ENCODE data around the gene DDO.
"Not testable (repeated sequence)": the region's sequence is repeated elsewhere in the genome, so short reads cannot be mapped to it uniquely, and the experiment has no call there.

The DDO gene

GRCh38 chr6:110415086-110415916, at the start of gene DDO:
Gene DDO, minus strand, starts transcription at chr6:110415575. Its CDS starts 2,113 bp downstream, at chr6:110413462.
- no peak for DNase-seq (ENCODE audit: low read depth in 2 of 3, low spot score in 2 of 3)

GRCh38 chr6:110462884-110463481, 47.6 kb upstream of the DDO start:
- no peak for DNase-seq (ENCODE audit: low read depth in 2 of 3, low spot score in 2 of 3)

- no peak for DNase-seq (ENCODE audit: low read depth in 2 of 3, low spot score in 2 of 3)
Measured at GRCh38 chr6:110461376-110461775, 46.0 kb upstream of the DDO start.

GRCh38 chr6:110459137-110459536, 43.8 kb upstream of the DDO start:
- no peak for DNase-seq (ENCODE audit: low read depth in 2 of 3, low spot score in 2 of 3)

- no peak for DNase-seq (ENCODE audit: low read depth in 2 of 3, low spot score in 2 of 3)
Measured at GRCh38 chr6:110458476-110458875, 43.1 kb upstream of the DDO start.

- not testable (repeated sequence) for DNase-seq (ENCODE audit: low read depth in 2 of 3, low spot score in 2 of 3)
Measured at GRCh38 chr6:110457567-110458175, 42.3 kb upstream of the DDO start.

GRCh38 chr6:110456694-110457093, 41.3 kb upstream of the DDO start:
- DNase-seq (ENCODE audit: low read depth in 2 of 3, low spot score in 2 of 3), result no peak

- DNase-seq (ENCODE audit: low read depth in 2 of 3, low spot score in 2 of 3), result no peak
Measured at GRCh38 chr6:110449541-110449895, 34.1 kb upstream of the DDO start.

- no peak for DNase-seq (ENCODE audit: low read depth in 2 of 3, low spot score in 2 of 3)
Measured at GRCh38 chr6:110448846-110449540, 33.6 kb upstream of the DDO start.

- DNase-seq (ENCODE audit: low read depth in 2 of 3, low spot score in 2 of 3), result no peak
Measured at GRCh38 chr6:110447761-110448160, 32.4 kb upstream of the DDO start.

GRCh38 chr6:110446405-110446804, 31.0 kb upstream of the DDO start:
- no peak for DNase-seq (ENCODE audit: low read depth in 2 of 3, low spot score in 2 of 3)

GRCh38 chr6:110440026-110440425, 24.7 kb upstream of the DDO start:
- DNase-seq (ENCODE audit: low read depth in 2 of 3, low spot score in 2 of 3), result no peak

- DNase-seq (ENCODE audit: low read depth in 2 of 3, low spot score in 2 of 3), result no peak
Measured at GRCh38 chr6:110439356-110439755, 24.0 kb upstream of the DDO start.

- no peak for DNase-seq (ENCODE audit: low read depth in 2 of 3, low spot score in 2 of 3)
Measured at GRCh38 chr6:110434961-110435602, 19.7 kb upstream of the DDO start.

- DNase-seq (ENCODE audit: low read depth in 2 of 3, low spot score in 2 of 3), result no peak
Measured at GRCh38 chr6:110432285-110432900, 17.0 kb upstream of the DDO start.

GRCh38 chr6:110430741-110431140, 15.4 kb upstream of the DDO start:
- DNase-seq (ENCODE audit: low read depth in 2 of 3, low spot score in 2 of 3), result no peak

- DNase-seq (ENCODE audit: low read depth in 2 of 3, low spot score in 2 of 3), result no peak
Measured at GRCh38 chr6:110430236-110430635, 14.9 kb upstream of the DDO start.

- DNase-seq (ENCODE audit: low read depth in 2 of 3, low spot score in 2 of 3), result no peak
Measured at GRCh38 chr6:110428153-110428552, 12.8 kb upstream of the DDO start.

- no peak for DNase-seq (ENCODE audit: low read depth in 2 of 3, low spot score in 2 of 3)
Measured at GRCh38 chr6:110425816-110426215, 10.4 kb upstream of the DDO start.

GRCh38 chr6:110422444-110422822, 7.1 kb upstream of the DDO start:
- DNase-seq (ENCODE audit: low read depth in 2 of 3, low spot score in 2 of 3), result no peak

All from activated CD8-positive, alpha-beta memory T cell treated with anti-CD3 and anti-CD28 coated beads for 48 hours (primary cell).